Measurements from ENCODE around the gene MRPL24.

DNA sequence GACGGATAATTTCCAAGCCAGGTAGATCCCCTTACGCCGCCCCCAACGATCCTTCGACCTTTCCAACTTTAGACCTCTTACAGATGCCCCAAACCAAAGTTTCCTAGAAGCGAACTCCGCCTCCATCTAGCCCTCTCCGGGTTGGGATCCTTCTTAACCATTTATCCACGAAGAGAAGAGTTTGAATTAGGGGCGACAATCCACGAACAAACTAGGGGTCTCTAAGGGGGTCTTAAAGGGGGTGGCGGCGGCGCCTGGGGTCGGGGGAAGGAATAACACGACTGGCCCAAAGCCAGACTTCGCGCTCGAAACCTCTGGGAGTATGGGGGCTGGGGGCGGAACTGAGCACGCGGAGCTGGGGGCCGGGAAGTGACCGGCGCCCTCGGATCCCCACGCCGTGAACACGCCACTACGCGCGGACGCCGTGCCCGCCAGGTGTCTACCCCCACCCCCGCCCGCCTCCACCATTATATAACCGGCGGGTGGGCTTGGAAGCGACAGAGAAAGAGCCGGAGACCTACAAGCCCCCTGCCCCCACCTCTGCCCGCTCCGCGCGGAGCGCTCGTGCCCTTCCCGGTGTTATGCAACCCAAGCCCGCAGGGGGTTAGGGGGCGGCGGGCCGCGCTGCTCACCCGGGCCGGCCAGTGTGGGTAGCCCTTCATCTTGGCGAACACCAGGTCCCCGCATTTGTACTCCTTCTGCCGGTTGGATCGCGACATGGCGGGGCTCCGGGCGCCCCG is 10.0 kb upstream of the MRPL24 start:
- TF ChIP-seq SIN3A (IDR thresholded peaks at IDR 0.05; ENCODE audit: borderline replicate concordance, insufficient read depth, low read length) (0 out of 2 replicates have a peak, but pooled peaks have one; percentile 19), POLR2AphosphoS5 (IDR thresholded peaks at IDR 0.05; ENCODE audit: low read depth, low read length) (0 out of 2 replicates have a peak, but pooled peaks have one; percentile 14)
